CD14-positive monocyte (primary cell): ENCODE measurements around the gene INPP5B. TPM values are rescaled to one million over a fixed set of nuclear protein-coding genes. Genes with fewer than 3 reads are reported as not detected.
A peak's percentile ranks its signal among the peaks of the same experiment; 100 is the strongest.

Experiments
- DNase-seq, 3 donors: peaks; one replicate each; pipeline ENCODE4 v3.0.0-alpha.2; 2011 to 2022
- H2AFZ ChIP-seq: 2 replicates; pipeline ENCODE4 v1.6.0; 2012; ENCODE audit warnings: mild to moderate bottlenecking, low read depth, low read length, inconsistent platforms; ENCODE audit not compliant: insufficient read depth, poor library complexity, severe bottlenecking
- H3K27ac ChIP-seq, 2 donors: 1 replicate in 1 of 2; 2 replicates in 1 of 2; pipeline ENCODE4 v1.5.1; 2012 to 2013; ENCODE audit warnings: low read length in 2 of 2, control low read depth in 1 of 2, inconsistent platforms in 1 of 2, low read depth in 1 of 2, mild to moderate bottlenecking in 1 of 2
- H3K27me3 ChIP-seq, 2 donors: one replicate each; pipeline versions ENCODE4 v1.6.0 to v1.6.1; 2011 to 2013; ENCODE audit warnings: low read length in 2 of 2; ENCODE audit not compliant: control insufficient read depth in 2 of 2, insufficient read depth in 2 of 2
- H3K36me3 ChIP-seq, 2 donors: replicated peaks in 1 of 2; 1 replicate in 1 of 2; 2 replicates in 1 of 2; pipeline versions ENCODE4 v1.5.1 to v1.6.1; 2012 to 2013; ENCODE audit warnings: low read length in 2 of 2, control low read depth in 1 of 2, inconsistent platforms in 1 of 2, mild to moderate bottlenecking in 1 of 2; ENCODE audit not compliant: insufficient read depth in 2 of 2, control insufficient read depth in 1 of 2
- H3K4me1 ChIP-seq, 2 donors: 1 replicate in 1 of 2; 2 replicates in 1 of 2; pipeline versions ENCODE4 v1.5.1 to v1.6.1; 2012 to 2013; ENCODE audit warnings: low read length in 2 of 2, control low read depth in 1 of 2, inconsistent platforms in 1 of 2, mild to moderate bottlenecking in 1 of 2, moderate library complexity in 1 of 2; ENCODE audit not compliant: insufficient read depth in 2 of 2, control insufficient read depth in 1 of 2
- H3K4me2 ChIP-seq: replicated peaks from 2 replicates; pipeline ENCODE3; 2012; ENCODE audit warnings: low read length, moderate library complexity, mild to moderate bottlenecking; ENCODE audit not compliant: poor library complexity, severe bottlenecking; ENCODE audit errors: extremely low read depth
- H3K4me3 ChIP-seq, 3 experiments: fragments of 200-600 bp in 1 of 3; sonication (generic) in 1 of 3; replicated peaks in 1 of 3; 1 replicate in 2 of 3; 2 replicates in 1 of 3; pipeline ENCODE4 v1.5.1; 2011 to 2013; ENCODE audit warnings: low read length in 3 of 3, mild to moderate bottlenecking in 3 of 3, control low read depth in 2 of 3, low read depth in 2 of 3, inconsistent platforms in 1 of 3, moderate library complexity in 1 of 3
- H3K79me2 ChIP-seq: 2 replicates; pipeline ENCODE4 v1.6.0; 2012; ENCODE audit warnings: mild to moderate bottlenecking, control low read depth, inconsistent platforms, low read length, moderate library complexity; ENCODE audit not compliant: insufficient read depth
- H3K9ac ChIP-seq: 2 replicates; pipeline ENCODE4 v1.6.0; 2017; ENCODE audit warnings: low read length, mild to moderate bottlenecking; ENCODE audit not compliant: insufficient read depth, poor library complexity, severe bottlenecking
- H3K9me3 ChIP-seq, 2 donors: replicated peaks in 1 of 2; 1 replicate in 1 of 2; 2 replicates in 1 of 2; pipeline versions ENCODE4 v1.5.1 to v1.6.1; 2012 to 2013; ENCODE audit warnings: low read length in 2 of 2, control low read depth in 1 of 2; ENCODE audit not compliant: control insufficient read depth in 1 of 2, insufficient read depth in 1 of 2
- H4K20me1 ChIP-seq: 2 replicates; pipeline ENCODE4 v1.6.0; 2012; ENCODE audit warnings: mild to moderate bottlenecking, low read length, control low read depth, moderate library complexity; ENCODE audit not compliant: insufficient read depth
- H3K27ac Mint-ChIP-seq, 7 donors: one replicate each; pipeline ENCODE4 v1.8.0; 2020; ENCODE audit warnings: mild to moderate bottlenecking in 7 of 7, mixed read lengths in 7 of 7, moderate library complexity in 6 of 7, inconsistent platforms in 2 of 7
- H3K27me3 Mint-ChIP-seq, 3 donors: one replicate each; pipeline ENCODE4 v1.8.0; 2021 to 2022; ENCODE audit warnings: low read depth in 3 of 3, mild to moderate bottlenecking in 3 of 3, mixed read lengths in 3 of 3, moderate library complexity in 3 of 3, inconsistent platforms in 1 of 3
- H3K36me3 Mint-ChIP-seq, 2 donors: one replicate each; pipeline ENCODE4 v1.8.0; 2020; ENCODE audit warnings: mixed read lengths in 2 of 2, inconsistent platforms in 1 of 2, mild to moderate bottlenecking in 1 of 2
- H3K4me1 Mint-ChIP-seq: one replicate; pipeline ENCODE4 v1.8.0; 2020; ENCODE audit warnings: mild to moderate bottlenecking, mixed read lengths
- H3K4me3 Mint-ChIP-seq, 2 donors: one replicate each; pipeline ENCODE4 v1.8.0; 2020; ENCODE audit warnings: mild to moderate bottlenecking in 2 of 2, mixed read lengths in 2 of 2, moderate library complexity in 1 of 2
- H3K9me3 Mint-ChIP-seq, 7 donors: one replicate each; pipeline ENCODE4 v1.8.0; 2020 to 2022; ENCODE audit warnings: mixed read lengths in 7 of 7, mild to moderate bottlenecking in 6 of 7, moderate library complexity in 6 of 7, inconsistent platforms in 2 of 7
- WGBS: methylation state at CpG from one replicate; pipeline ENCODE4 v1.1.5; 2013; ENCODE audit warnings: missing lambda C conversion rate; ENCODE audit not compliant: insufficient coverage; 5-methylcytosine and 5-hydroxymethylcytosine counted together
- intact Hi-C, 2 donors: fragments of 100-400 bp; cut with micrococcal nuclease; formaldehyde crosslinking; loops; one replicate each; pipeline versions ENCODE4 v1.15.0 to v1.15.1; 2023
- polyA plus RNA-seq, 3 donors: library from polyadenylated mRNA; depleted of rRNA in 1 of 3; unstranded in 2 of 3; stranded (reverse) in 1 of 3; fragments of 300-500 nt in 2 of 3; fragments of >200 nt in 1 of 3; fragmentation: Illumina TruSeq in 2 of 3; gene quantifications; 1 replicate in 2 of 3; 2 replicates in 1 of 3; pipeline ENCODE4 v1.2.3, GENCODE V29; 2012 to 2021
- small RNA-seq: library from RNA; depleted of rRNA; stranded (forward); fragments of <200 nt; gene quantifications from one replicate; pipeline ENCODE3, GENCODE V24; 2012; ENCODE audit warnings: low read depth; ENCODE audit not compliant: insufficient read length
- TF ChIP-seq, protein P1 (sequence below): fragments of 200-600 bp; IDR thresholded peaks from one replicate; pipeline ENCODE4 v1.8.0; 2022; ENCODE audit warnings: antibody characterized with exemption, mild to moderate bottlenecking

The INPP5B gene
- polyA plus RNA-seq, 3 donors, result 3.0 to 13.1 (median 5.8) TPM

DNA sequence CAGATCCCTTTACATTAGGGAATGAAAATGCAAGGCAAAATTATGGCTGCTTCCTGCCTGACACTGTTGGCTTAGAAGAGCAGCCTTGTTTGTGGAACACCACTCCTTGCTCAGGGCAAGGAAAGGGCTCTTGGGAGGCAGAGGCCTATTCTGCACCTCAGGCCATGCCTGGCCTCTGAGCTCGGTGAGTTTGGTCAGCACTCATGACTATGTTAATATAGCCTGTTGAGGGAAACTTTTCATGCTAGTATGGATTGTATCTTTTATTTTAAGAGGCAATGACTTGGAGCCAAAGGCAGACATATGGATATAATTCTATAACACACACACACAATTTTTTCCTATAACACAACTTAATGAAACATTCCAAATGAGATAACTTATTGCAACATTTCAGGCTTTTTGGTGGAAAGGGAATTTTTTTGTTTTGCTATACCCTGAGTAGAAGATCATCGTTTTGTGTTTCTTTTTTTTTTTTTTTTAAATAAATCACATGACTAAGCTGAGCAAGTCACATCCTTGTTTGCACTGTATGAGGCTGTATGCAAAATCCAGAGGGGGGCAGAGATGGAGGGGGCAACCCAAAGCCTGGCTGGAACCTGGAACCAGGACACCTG, 133.2 kb downstream of the INPP5B start:
- no peak overlapping the region for H3K9ac ChIP-seq
- H3K9me3 Mint-ChIP-seq, result no peaks in the 10 kb centered on the region
- no peak overlapping the region for H3K4me3 Mint-ChIP-seq
- no peak overlapping the region for H3K4me3 ChIP-seq
- intact Hi-C loops, result loop anchor here in 1 of 2 donors (10.0 kb wide), 1 partner anchor 191 kb away; the partner anchor contains the start of gene FHL3
- no peak for DNase-seq
- no peaks in the 10 kb centered on the region for H3K27me3 Mint-ChIP-seq
- H3K27ac ChIP-seq, result peak overlapping the region in 1 of 2 donors; percentile 59
- no peaks in the 10 kb centered on the region for H3K9me3 ChIP-seq
- H4K20me1 ChIP-seq, result peaks cover 83% of the 10 kb centered on the region
- no CpG with 5 or more reads among the region's 2 CpGs for WGBS
- no peak overlapping the region for H2AFZ ChIP-seq
- peak overlapping the region in 4 of 7 donors; percentile 18 to 69 (median 54) for H3K27ac Mint-ChIP-seq
- no peaks in the 10 kb centered on the region for H3K27me3 ChIP-seq
- H3K4me2 ChIP-seq, result no peak overlapping the region
- peaks cover 44% of the 10 kb centered on the region for H3K4me1 Mint-ChIP-seq
- peaks cover 8 to 47% of the 10 kb centered on the region in 2 donors for H3K4me1 ChIP-seq
- TF ChIP-seq, protein P1, sequence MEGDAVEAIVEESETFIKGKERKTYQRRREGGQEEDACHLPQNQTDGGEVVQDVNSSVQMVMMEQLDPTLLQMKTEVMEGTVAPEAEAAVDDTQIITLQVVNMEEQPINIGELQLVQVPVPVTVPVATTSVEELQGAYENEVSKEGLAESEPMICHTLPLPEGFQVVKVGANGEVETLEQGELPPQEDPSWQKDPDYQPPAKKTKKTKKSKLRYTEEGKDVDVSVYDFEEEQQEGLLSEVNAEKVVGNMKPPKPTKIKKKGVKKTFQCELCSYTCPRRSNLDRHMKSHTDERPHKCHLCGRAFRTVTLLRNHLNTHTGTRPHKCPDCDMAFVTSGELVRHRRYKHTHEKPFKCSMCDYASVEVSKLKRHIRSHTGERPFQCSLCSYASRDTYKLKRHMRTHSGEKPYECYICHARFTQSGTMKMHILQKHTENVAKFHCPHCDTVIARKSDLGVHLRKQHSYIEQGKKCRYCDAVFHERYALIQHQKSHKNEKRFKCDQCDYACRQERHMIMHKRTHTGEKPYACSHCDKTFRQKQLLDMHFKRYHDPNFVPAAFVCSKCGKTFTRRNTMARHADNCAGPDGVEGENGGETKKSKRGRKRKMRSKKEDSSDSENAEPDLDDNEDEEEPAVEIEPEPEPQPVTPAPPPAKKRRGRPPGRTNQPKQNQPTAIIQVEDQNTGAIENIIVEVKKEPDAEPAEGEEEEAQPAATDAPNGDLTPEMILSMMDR, result no peak
- H3K36me3 Mint-ChIP-seq, result peaks cover 64 to 78% of the 10 kb centered on the region in 2 donors
- peaks cover 79% of the 10 kb centered on the region for H3K79me2 ChIP-seq
- H3K36me3 ChIP-seq, result peaks cover 43 to 68% of the 10 kb centered on the region in 2 donors

DNA sequence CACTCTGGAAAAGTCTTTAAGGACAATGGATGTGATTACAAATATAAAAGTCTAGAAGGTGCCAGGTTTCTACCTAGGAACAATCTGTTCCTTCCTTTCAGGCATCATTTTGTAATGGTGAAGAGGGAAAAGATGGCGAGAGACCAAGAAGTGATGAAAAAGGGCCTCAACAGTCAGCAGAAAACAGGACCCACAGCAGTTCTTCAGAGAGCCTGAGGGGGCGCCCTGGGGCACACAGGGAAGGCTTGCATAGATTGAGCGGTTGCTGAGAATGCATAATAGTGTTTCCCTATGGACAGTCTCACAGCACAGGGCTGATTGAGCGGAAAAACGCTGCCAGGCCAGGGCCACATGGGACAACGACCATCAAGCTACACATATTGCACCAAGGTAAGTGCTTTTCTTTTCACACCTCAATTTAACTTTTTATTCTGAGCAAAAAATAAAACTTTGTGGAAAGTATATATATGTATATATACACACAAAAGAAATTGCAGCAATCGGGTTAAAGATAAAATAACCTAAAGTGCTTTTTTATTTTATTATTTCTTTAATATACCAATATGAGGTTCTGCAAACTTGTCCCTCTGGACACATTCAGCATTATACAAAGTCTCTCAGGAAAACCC, 135.7 kb downstream of the INPP5B start:
- intact Hi-C loops, result loop anchor here in 1 of 2 donors (10.0 kb wide), 1 partner anchor 194 kb away; the partner anchor contains the start of gene FHL3
- H3K4me1 ChIP-seq, result peaks cover 18 to 61% of the 10 kb centered on the region in 2 donors
- H3K4me2 ChIP-seq, result no peak overlapping the region
- peaks cover 84% of the 10 kb centered on the region for H4K20me1 ChIP-seq
- Mint-ChIP-seq H3K27me3 (no peaks in the 10 kb centered on the region), H3K4me1 (peaks cover 54% of the 10 kb centered on the region), H3K36me3 (peaks cover 46 to 60% of the 10 kb centered on the region in 2 donors), H3K27ac (peak overlapping the region in 6 of 7 donors; percentile 22 to 50 (median 38)), H3K4me3 (no peak overlapping the region), H3K9me3 (no peaks in the 10 kb centered on the region)
- H3K36me3 ChIP-seq, result peaks cover 23 to 51% of the 10 kb centered on the region in 2 donors
- WGBS, result no CpG with 5 or more reads among the region's 7 CpGs
- TF ChIP-seq, protein P1, result peak; percentile 97
- peak overlapping the region in 1 of 2 donors; percentile 9 for H3K27ac ChIP-seq
- DNase-seq, result peak; percentile 65 to 81 (median 80)
- no peak overlapping the region for H2AFZ ChIP-seq
- H3K79me2 ChIP-seq, result peaks cover 82% of the 10 kb centered on the region
- no peaks in the 10 kb centered on the region for H3K9me3 ChIP-seq
- no peaks in the 10 kb centered on the region for H3K27me3 ChIP-seq
- H3K4me3 ChIP-seq, result no peak overlapping the region
- no peak overlapping the region for H3K9ac ChIP-seq

Small RNA genes within 50 kb of the gene (small RNA-seq; reads per million reads assigned to genes)
- not detected for gene RF00017
- not detected for gene RF00092
- gene RNU6-510P, result not detected
- gene RNU6-584P, result not detected

Other genes starting within 250 kb of the INPP5B start
- gene EPHA10, start 181.9 kb downstream of the INPP5B start, polyA plus RNA-seq, result not detected
- under 1 TPM in 2 of 3 donors, not detected in 1; 0.24 to 0.56 TPM for gene MANEAL, start 153.2 kb downstream of the INPP5B start, polyA plus RNA-seq
- 10 to 100 TPM; 15.5 to 29.5 (median 22.9) TPM for gene C1orf122, start 139.3 kb downstream of the INPP5B start, polyA plus RNA-seq
- 10 to 100 TPM; 10.4 to 29.6 (median 13.3) TPM for gene YRDC, start 138.8 kb downstream of the INPP5B start, polyA plus RNA-seq
- 10 to 100 TPM; 17.1 to 41.0 (median 29.6) TPM for gene MTF1, start 87.5 kb downstream of the INPP5B start, polyA plus RNA-seq
- gene SF3A3, start 43.0 kb upstream of the INPP5B start, polyA plus RNA-seq, result 10 to 100 TPM; 24.4 to 55.7 (median 53.3) TPM
- 10 to 100 TPM; 24.7 to 32.3 (median 26.1) TPM for gene FHL3, start 58.5 kb upstream of the INPP5B start, polyA plus RNA-seq
- 10 to 100 TPM; 10.9 to 26.0 (median 20.5) TPM for gene UTP11, start 65.7 kb upstream of the INPP5B start, polyA plus RNA-seq
- gene POU3F1, start 99.7 kb upstream of the INPP5B start, polyA plus RNA-seq, result not detected